Hepatocyte (in vitro differentiated cells): ENCODE data around the gene SRPK1.

Experiments used
- EZH2 ChIP-seq: fragments of 200-600 bp; sonication (generic); IDR thresholded peaks from 2 replicates; pipeline ENCODE4 v1.6.1; 2016; ENCODE audit warnings: antibody characterized with exemption, mild to moderate bottlenecking, borderline replicate concordance
- EZH2phosphoT487 ChIP-seq: fragments of 200-600 bp; sonication (generic); IDR thresholded peaks from one replicate; pipeline ENCODE4 v1.6.1; 2018; ENCODE audit warnings: antibody characterized with exemption, mild to moderate bottlenecking, low read depth, moderate library complexity; ENCODE audit not compliant: unreplicated experiment, severe bottlenecking
- TF ChIP-seq, protein P1 (sequence below): fragments of 200-600 bp; sonication (generic); IDR thresholded peaks from 2 replicates; pipeline ENCODE4 v1.5.1; 2016; ENCODE audit warnings: antibody characterized with exemption, mild to moderate bottlenecking; ENCODE audit not compliant: poor library complexity

DNA sequence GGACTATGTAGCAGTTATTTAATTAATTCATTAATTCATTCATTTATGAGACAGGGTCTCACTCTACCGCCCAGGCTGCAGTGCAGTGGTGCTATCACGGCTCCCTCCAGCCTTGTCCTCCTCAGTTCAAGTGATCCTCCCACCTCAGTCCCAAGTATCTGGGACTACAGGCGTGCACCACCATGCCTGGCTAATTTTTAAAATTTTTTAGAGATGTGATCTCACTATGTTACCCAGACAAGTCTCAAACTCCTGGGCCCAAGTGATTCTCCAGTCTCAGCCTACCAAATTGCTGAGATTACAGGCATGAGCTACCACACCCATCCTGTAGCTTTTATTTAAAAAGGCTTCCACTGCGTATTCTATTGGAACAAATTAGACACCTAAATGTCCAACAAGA, 23.4 kb downstream of the SRPK1 start:
- TF ChIP-seq, protein P1, sequence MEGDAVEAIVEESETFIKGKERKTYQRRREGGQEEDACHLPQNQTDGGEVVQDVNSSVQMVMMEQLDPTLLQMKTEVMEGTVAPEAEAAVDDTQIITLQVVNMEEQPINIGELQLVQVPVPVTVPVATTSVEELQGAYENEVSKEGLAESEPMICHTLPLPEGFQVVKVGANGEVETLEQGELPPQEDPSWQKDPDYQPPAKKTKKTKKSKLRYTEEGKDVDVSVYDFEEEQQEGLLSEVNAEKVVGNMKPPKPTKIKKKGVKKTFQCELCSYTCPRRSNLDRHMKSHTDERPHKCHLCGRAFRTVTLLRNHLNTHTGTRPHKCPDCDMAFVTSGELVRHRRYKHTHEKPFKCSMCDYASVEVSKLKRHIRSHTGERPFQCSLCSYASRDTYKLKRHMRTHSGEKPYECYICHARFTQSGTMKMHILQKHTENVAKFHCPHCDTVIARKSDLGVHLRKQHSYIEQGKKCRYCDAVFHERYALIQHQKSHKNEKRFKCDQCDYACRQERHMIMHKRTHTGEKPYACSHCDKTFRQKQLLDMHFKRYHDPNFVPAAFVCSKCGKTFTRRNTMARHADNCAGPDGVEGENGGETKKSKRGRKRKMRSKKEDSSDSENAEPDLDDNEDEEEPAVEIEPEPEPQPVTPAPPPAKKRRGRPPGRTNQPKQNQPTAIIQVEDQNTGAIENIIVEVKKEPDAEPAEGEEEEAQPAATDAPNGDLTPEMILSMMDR, result no peak
- TF ChIP-seq EZH2phosphoT487 (no peak), EZH2 (no peak)
